Stimulated activated CD8-positive, alpha-beta memory T cell treated with anti-CD3 and anti-CD28 coated beads, Interleukin-15, amount 100 ng/mL, for 24 hours (primary cell): Measurements from ENCODE around the gene ZNF492.
"Not testable (repeated sequence)": the region's sequence is repeated elsewhere in the genome, so short reads cannot be mapped to it uniquely, and the experiment has no call there.

ENCODE experiments used
- DNase-seq: peaks from one replicate; pipeline ENCODE4 v3.0.0-alpha.2; 2020; ENCODE audit warnings: low read depth

The ZNF492 gene

DNA sequence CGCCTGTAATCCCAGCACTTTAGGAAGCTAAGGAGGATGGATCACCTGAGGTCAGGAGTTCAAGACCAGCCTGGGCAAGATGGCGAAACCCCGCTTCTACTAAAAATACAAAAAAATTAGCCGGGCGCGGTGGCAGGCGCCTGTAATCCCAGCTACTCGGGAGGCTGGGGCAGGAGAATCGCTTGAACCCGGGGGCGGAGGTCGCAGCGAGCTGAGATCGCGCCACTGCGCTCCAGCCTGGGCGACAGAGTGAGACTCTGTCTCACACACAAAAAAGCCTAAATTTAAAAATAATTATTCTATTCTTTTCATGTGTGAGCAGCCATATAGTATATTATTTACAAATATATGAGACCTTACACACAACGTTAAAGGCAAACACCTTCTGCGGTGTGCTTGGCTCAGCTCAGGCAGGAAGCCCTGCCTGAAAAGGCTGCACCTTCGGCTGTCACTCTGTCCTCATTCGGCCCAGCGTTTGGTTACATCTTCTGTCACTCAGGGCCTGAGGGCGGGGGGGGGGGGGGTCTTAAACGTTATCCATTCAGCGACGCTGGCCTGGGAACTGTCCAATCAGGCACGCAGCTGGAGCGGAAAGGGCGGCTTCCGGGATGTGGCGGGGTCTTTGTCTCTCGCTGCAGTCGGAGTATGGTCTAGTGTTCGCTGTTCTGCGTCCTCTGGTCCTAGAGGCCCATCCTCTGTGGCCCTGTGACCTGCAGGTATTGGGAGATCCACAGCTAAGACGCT is at the start of gene ZNF492:
Gene ZNF492 (plus strand): TSS at position 619 of the 744 bp plus-strand sequence. CDS start 19,076 bp downstream, outside the sequence.
- DNase-seq: peak; percentile 44

DNA sequence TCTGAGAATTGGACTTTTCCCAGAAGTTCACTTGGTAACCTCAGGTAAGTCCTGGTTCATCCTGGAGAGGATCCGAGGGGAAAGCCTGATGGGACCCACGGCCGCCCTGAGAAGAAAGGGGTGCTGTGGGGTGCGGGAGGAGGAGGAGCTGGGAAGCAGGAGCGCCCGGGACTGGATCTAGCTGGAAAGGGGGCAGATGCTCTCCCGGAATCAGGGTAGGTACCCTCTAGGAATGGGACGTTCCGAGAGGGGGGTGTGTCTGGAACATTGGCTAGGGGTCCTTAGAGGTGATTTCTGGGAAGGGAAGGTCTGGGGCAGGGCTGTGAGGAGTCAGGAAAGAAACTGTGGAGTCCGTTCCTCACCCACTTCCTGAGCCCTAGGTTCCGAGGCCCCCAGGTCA is 38.7 kb upstream of the ZNF492 start:
- no peak for DNase-seq

DNA sequence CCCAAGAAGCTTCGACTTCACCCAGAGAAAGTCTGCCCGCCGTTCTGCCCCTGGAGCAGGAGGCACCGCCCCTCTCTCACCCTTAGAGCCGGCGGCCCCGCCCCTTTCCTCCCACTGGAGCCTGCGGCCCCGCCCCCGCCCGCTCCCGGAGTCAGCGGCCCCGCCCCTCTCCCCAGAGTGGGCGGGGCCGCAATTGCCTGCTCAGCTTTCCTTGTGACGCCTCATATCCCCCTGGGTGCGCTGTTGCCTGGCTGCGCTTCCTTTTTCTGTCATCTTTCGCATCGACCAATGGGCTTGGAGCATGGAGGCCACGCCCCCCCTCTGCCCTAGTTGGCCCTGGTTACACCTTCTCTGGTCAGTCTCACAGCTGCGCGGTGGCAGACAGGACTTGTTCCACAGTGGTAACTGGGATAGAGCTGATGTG is 38.2 kb upstream of the ZNF492 start:
- DNase-seq: no peak

DNA sequence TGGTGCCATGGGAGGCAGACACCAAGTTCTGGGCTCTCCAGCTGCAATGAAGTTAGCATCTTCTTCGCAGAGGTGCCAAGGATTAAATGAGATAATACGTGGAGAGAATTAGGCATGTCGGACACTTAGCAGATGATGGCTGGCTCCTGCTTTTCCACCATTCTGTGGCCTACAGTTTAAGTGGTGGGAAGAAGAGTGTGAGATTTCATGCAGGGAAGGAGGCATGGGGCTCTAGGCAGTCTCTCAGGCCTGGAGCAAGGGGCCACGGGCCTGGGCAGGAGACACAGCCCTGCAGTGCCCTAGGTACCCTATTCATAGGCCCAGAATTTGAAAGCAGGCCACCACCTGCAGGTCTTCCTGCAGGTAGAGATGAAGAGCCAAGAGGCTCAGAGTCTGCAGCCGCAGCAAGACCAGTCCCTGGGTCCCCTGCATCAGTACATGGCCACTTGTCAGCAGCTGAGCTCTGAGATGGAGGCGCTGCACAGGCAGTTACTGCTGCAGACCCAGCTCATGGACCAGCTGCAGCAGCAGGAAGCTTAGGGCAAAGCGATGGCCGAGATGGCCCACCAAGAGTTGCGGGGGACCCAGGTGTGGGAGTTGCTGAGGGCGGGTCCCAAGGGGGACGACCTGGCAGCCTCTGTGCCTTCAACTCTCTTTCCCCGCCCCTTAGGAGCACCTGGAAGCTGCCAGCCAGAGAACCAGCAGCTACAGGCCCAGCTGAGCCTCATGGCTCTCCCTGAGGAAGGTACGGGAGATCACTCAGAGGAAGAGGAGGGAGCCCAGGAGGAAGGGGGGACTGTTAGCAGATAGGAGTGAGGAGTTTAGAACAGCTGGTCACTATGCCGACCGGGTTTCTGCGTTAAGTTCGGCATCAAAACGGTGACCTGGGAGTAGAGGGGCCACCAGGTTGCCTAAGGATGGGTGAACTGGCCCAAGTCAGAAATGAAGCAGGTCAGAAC is 33.2 kb upstream of the ZNF492 start:
- DNase-seq: no peak

DNA sequence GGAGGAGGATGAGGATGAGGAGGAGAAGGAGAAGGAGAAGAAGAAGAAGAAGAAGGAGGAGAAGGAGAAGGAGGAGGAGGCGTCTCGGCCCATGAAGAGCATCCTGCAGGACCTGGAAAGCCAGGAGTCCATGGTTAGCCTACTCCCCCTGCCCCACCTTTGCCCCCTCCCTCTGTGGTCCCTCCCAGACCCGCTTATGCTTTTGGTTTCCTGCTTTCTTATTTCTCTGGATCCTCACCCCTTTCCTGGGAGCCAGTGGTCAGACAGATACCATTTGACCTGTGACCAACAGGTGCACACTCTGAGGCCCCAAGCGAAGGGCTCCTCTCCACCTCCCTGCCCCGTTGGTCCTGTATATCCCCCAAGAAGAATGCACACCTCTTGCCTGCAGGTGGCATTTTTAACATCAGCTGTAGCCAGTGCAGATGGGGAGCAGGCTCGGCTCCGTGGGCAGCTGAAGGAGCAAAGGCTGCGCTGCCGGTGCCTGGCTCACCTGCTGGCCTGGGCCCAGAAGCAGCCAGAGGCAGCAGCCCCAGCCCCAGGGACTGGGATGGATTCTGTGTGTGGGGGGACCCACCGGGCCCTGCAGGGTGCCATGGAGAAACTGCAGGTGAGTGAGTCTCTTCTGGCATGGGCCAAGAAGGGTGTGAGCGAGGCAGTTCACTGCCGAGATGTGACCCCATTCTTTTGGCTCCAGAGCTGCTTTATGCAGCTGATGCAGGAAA is 32.1 kb upstream of the ZNF492 start:
- no peak for DNase-seq

DNA sequence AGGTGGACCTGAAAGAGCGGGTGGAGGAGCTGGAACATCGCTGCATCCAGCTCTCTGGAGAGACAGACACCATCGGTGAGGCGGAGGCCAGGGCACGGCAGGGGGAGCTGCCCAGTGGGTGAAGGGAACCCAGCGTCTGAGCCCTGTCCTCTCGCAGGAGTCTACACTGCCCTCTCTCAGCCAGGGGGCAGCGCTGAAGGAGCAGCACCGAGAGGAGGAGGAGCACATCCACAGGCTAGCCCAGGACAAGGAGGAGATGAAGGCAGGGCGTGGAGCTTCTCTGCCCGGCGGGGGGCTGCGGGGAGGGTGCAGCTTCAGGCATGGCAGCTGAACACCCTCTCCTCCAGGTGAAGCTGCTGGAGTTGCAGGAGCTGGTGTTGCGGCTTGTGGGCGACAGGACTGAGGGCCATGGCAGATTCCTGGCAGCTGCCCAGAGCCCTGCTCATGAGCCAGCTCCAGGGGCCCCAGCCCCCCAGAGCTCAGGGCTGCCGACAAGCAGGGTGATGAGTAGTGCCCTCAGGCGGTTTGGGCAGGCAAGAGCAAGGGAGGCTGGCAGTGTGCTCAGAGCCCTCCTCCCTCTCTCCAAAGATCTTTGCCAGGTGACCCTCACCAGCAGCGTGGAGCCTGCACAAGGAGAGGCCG is 31.4 kb upstream of the ZNF492 start:
- no peak for DNase-seq

DNA sequence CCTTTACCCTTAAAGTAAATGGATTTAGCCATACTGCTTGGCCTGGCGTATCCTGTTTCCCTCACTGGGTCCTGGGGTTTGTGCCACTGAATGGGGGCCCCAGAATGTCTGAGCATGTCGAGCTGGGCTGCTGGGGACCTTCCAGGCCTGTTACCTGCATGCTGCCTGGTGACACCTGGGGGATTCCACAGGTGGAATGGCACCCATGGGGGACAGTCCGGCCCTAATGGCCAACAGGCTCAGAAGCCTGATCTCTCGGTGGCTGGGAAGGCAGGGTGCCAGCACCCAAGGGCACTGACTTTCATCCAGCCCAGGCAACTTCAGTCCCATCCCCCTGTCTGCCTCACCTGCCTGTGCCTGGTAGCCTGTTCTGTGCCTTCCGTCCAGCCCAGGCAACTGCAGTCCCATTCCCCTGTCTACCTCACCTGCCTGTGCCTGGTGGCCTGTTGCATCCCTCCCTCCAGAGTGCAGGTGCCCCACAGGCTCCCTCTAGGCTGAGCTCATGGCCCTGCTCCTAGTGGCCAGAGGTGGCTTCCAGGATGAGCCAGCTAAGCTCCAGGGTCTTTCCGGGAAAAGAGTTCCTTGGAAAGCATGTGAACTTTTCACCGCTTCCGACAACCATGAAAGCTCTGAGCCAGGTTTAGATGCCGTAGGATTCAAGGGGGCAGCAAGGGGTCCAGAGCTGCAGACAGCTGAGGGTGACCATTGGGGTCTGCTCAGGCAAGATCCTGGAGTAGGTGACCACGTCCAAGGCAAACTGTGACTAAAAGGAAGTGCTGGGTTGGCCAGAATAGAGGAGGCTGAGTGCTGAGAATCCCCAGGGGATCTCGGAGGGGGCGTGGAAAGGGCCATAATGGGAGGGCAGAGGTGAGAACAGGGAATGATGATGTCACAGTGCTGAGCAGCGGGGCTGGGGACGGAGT is 30.3 kb upstream of the ZNF492 start:
- DNase-seq: no peak

DNA sequence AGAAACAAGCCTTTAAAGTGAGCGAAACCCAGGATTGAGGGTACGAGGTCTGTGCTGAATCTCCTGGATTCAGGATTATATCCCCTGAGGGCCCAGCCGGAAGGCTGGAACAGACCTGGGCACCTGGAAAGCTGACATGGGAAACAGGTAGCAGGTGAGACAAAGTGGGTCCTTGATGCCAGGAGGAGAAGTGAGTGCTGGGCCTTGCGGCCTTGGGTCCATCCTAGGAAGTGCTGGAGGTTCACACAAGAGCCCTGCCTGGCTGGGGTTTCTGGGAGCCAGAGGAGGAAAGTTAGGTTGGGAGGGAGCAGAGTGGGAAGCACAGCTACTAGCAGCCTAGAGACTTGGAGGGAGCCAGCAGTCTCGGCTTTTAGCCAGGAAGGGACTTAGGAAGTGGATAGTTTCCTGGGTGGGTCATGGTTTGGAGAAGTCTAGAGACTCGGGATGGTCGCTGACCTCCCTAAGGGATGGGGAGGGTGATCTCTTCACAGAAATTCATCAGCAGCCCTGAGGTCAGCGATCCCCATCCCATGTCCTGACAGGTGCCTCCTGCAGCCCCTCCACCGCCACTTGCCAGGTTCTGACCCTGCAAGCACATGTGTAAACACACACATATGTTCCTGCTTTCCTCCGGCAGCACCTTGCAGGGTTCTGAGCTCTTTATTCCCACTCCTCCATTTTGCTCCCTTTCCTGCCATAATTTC is 29.4 kb upstream of the ZNF492 start:
- DNase-seq: no peak

DNA sequence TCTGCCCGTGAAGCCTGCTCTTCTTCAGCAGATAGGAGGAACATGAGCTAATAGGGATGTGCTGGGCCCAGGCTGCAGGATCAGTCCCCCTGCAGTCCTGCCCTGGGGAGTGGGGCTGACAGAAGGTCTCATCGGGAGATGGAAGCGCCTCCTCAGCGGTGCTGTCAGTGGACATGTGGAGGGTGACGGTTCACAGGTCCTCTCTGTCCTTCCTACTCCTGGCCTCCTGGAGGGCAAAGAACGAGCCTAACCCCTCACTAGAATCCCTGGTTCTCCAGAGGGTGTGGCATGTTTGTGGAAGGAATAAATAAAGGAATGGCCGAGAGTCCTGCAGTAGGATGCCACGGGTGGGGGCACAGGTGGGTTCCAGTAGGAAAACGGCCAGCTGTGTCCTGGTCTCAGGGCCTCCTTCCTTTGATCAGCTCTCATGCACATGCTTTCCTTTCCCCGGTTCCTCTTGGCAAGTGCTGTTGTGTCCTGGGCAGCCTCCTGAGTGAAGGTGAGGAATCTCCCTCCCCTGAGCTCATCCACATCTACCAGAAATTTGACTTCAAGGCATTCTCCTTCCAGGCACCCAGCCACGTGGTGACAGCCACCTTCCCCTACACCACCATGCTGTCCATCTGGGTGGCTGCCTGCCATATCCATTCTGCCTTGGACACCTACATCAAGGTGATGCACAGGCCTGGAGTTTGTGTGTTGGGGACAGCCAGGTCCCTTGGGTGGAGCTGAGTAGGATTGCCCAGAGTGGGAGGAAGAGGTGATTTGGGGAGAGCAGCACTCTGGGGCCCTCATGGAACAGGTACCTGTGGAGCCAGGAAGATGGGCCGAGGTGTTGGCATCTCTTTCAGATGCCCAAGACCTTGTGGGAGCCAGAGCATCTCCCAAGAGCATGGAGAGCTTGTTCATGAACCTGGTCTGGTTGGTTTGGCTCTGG is 28.6 kb upstream of the ZNF492 start:
- DNase-seq: no peak

DNA sequence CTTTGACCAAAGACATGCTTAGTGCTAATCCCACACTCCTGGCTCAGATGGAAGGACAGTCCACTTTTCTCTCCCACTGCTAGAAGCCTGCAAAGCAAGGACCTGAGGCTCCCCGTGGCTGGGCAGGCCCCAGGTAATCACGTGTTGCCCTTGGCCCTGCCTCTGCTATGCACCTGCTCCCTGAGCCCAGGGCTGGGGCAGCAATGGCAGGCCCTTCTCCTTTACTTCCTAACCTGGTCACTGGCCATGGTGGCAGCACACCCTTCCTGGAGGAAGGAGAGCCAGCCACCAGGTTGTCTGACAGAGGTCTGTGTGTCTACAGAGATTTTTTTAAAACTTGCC is 27.9 kb upstream of the ZNF492 start:
- DNase-seq: no peak

DNA sequence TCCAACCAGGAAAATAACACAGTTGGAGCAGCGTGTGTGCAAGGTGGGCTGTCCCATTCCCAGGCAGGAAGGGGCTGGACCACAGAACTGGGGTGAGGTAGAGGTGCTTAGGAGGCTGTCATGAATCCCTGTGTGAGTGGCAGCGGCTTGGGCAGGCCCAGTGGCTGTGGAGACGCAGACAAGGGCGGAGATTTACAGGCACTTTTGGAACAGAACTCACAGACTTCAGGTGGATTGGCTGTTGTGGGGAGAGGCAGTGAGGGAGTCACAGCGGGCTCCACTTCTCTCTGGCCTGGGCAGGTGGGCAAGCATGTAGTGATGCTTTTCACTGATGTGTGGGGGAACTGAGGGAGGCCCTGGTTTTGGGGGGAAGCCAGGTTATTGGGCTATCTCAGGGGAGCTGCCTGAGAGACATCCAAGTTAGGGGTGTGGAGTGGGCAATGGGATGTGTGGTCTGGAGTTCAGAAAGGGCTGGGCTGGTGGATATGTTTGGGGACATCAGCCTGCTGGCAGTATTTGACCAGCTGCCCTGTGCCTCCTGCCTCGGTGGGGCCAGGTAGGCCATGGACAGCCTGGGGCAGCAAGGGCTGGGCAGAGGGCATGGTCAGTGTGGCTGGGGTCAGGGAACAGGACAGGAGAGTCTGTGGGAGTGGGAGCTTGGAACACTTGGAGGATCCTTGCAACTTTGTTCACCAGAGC is 27.0 kb upstream of the ZNF492 start:
- no peak for DNase-seq

DNA sequence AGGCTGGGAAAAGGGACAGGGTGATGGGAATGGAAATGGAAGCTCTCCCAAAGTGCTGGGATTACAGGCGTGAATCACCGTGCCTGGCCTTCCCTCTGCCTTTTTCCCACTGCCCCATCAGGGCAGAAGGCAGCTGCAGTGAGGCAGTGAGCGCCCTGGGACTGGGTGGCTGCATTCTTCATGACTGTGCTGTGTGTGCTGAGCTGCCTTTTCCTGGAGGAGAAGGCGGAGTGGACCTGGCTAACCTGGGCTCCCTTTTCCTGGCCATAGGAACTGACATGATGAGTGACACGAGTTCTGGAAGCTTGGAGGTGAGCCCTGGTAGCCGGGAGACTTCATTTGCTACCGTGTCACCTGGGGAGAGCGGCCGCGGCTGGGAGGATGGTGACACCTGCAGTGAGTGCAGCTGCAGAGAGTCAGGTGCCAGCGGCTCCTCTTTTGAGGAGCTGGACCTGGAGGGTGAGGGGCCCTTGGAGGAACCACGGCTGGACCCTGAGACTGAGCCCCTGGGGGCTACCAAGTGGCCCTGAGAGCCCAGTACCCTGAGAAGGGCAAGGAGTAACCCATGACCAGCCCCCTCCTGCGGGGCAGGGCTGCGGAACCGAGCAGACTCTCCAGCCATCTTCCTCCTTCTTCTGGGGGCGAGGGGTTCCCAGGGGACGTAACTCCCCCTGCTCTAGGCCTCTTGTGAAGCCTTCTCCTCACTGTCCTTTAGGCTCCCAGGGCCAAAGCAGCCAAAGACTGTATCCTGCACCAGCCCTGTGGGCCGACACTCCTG is 26.3 kb upstream of the ZNF492 start:
- no peak for DNase-seq

DNA sequence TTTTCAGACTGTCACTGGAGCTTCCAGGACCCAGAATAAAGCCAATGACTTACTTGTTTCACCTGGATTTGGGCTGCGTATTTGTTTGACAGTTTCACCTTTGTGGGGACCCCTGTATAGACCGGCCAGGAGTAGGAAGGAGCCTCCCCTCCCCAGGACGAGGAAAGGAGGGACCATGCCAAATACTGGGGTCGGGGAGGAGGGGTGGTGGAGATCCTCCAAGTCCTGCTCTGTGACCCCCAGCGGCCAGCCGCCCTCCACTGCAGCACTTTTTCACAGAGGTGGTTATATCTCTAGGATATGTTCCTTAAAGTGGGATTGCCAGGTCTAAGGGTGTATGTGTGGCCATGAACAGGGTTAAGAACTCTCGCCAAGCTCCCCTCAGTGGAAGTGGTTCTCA is 25.7 kb upstream of the ZNF492 start:
- no peak for DNase-seq

DNA sequence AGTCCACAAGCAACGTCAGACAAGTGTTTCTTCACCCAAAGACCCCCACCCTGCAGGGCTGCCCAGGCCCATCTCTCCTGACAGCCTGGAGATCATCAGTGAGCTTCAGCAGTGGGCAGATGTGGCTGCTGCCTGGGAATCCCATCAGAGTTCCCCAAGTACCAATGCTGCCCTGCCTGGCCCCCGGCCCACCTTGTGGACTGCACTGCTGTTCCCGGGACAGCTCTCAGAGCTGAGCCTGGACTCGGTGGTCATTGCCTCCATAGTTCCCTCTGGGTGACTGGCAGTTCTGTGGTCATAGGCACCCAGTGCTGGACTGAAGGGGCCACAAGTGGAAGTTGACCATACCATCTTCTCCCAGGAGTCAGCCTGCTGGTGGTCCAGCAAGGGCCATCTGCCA is 24.5 kb upstream of the ZNF492 start:
- DNase-seq: no peak

DNA sequence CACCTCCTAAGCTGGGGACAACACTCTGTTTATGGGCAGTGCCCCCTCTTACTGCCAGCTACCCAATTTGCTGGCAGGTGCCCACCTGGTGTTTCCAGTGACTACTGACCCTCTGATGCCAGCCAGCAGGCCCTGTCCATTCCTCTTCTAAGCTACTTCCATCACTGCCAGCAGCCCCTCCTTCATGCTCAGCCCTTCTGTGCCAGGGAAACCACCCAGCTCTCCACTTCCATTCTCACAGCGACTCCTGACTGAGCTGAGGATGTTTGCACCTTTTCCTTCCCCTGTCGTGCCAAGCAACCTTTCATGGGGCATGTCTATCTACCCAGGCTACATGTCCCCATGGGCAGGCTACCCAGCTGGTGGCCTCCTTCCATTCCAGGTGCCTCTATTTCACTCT is 24.0 kb upstream of the ZNF492 start:
- DNase-seq: no peak

DNA sequence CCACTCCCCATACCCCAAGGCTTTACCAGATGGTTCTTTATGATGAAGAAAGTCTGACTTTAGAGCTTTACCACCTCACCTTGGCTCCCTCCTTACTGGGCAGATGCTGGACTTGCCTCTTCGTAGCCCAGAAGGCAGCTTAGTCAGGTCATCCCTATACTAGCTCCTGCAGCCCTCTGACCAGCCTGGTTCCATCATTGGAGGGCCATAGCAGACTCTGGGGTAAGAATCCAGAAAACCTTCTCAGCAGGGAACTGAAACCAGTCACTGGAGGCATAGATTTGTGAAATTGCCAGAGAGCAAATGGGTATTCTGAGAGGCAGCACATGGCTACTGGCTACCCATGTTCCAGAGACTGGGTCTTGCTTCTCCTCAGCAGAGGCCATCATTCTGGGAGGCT is 21.8 kb upstream of the ZNF492 start:
- no peak for DNase-seq

DNA sequence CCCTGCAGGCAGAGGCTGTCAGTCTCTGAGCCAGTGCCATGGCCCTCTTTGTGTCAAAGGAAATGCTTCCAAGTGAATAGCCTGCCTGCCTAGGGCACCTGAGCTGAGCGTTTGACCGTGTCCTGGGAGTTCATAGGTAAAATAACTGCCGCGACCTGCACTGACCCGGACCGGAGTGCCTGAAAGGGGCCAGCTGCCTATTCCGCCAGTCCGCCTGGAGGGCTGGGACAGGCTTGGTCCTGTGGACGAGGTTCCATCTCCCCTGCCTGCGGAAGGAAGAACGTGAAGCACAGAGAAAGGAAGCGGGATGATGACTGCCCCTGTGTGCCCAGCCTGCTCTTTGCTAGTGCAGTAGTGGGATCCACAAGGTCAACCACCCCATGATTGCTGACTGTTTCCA is 17.5 kb upstream of the ZNF492 start:
- DNase-seq: no peak

DNA sequence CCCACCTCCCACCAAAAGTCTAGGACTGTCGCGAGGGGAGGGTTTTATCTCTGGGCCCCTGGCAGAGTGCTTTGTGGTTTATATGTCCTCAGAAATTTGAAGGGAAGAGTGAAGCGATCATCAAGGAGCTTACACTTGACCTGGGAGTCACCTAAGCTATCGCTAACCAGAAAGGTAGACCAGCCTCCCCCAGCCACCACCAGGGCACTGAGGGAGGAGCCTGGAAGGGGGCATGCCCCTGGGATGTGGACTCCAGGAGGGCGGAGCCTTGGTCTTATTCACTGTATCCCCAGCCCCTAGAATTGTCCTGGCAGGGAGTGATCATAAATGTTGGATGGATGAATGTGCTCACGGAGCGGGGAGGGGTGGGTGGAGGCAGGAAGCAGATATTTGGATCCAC is 16.9 kb upstream of the ZNF492 start:
- not testable (repeated sequence) for DNase-seq
